H9 (cell line): ENCODE results near the gene APLN. TPM values are rescaled to one million over a fixed set of nuclear protein-coding genes. Genes with fewer than 3 reads are reported as not detected.

Source experiments
- DNase-seq: peaks from one replicate; pipeline ENCODE4 v3.0.0-alpha.2; 2017
- H2AFZ ChIP-seq: one replicate; pipeline ENCODE4 v1.6.1; 2013; ENCODE audit warnings: mild to moderate bottlenecking, low read length, control low read depth, moderate library complexity
- H2AK5ac ChIP-seq: 2 replicates; pipeline ENCODE4 v1.6.1; 2013; ENCODE audit warnings: low read length, control low read depth, mixed read lengths; ENCODE audit not compliant: insufficient read length
- H2BK120ac ChIP-seq: one replicate; pipeline ENCODE4 v1.6.1; 2013; ENCODE audit warnings: low read depth, mild to moderate bottlenecking, low read length, control low read depth, inconsistent platforms; ENCODE audit not compliant: poor library complexity, severe bottlenecking
- H2BK12ac ChIP-seq: 2 replicates; pipeline ENCODE4 v1.6.1; 2013; ENCODE audit warnings: low read length, control low read depth, mixed read lengths, low read depth; ENCODE audit not compliant: insufficient read length
- H2BK15ac ChIP-seq: 2 replicates; pipeline ENCODE4 v1.6.1; 2013; ENCODE audit warnings: low read depth, low read length, control low read depth
- H2BK20ac ChIP-seq: one replicate; pipeline ENCODE4 v1.6.1; 2013; ENCODE audit warnings: low read depth, mild to moderate bottlenecking, low read length, control low read depth, inconsistent platforms; ENCODE audit not compliant: poor library complexity, severe bottlenecking
- H2BK5ac ChIP-seq: 2 replicates; pipeline ENCODE4 v1.6.1; 2013; ENCODE audit warnings: low read length, control low read depth, mixed read lengths; ENCODE audit not compliant: insufficient read length
- H3K14ac ChIP-seq: 2 replicates; pipeline ENCODE4 v1.6.1; 2013; ENCODE audit warnings: low read length, control low read depth; ENCODE audit not compliant: insufficient read depth
- H3K18ac ChIP-seq: 2 replicates; pipeline ENCODE4 v1.6.1; 2013; ENCODE audit warnings: low read depth, mild to moderate bottlenecking, mixed read lengths, low read length, control low read depth; ENCODE audit not compliant: insufficient read length
- H3K23ac ChIP-seq: 2 replicates; pipeline ENCODE4 v1.6.1; 2013; ENCODE audit warnings: low read length, control low read depth, mixed read lengths, low read depth; ENCODE audit not compliant: insufficient read length
- H3K23me2 ChIP-seq: 2 replicates; pipeline ENCODE4 v1.6.1; 2013; ENCODE audit warnings: low read depth, mild to moderate bottlenecking, mixed read lengths, low read length, control low read depth; ENCODE audit not compliant: insufficient read length, poor library complexity, severe bottlenecking
- H3K27ac ChIP-seq: 2 replicates; pipeline ENCODE4 v1.5.1; 2013; ENCODE audit warnings: low read length, control low read depth, mixed read lengths, low read depth; ENCODE audit not compliant: insufficient read length
- H3K27me3 ChIP-seq: 2 replicates; pipeline ENCODE4 v1.6.1; 2013; ENCODE audit warnings: low read length, control low read depth, inconsistent platforms; ENCODE audit not compliant: insufficient read depth
- H3K4ac ChIP-seq: 2 replicates; pipeline ENCODE4 v1.6.1; 2013; ENCODE audit warnings: low read depth, mild to moderate bottlenecking, control low read depth, inconsistent platforms, low read length, moderate library complexity
- H3K4me1 ChIP-seq: 2 replicates; pipeline ENCODE4 v1.6.1; 2013; ENCODE audit warnings: low read length, control low read depth, inconsistent platforms; ENCODE audit not compliant: insufficient read depth
- H3K4me2 ChIP-seq: 2 replicates; pipeline ENCODE4 v1.6.1; 2013; ENCODE audit warnings: low read length, control low read depth, mixed read lengths; ENCODE audit not compliant: insufficient read length, insufficient read depth
- H3K56ac ChIP-seq: 2 replicates; pipeline ENCODE4 v1.6.1; 2013; ENCODE audit warnings: low read depth, mild to moderate bottlenecking, mixed read lengths, low read length, control low read depth; ENCODE audit not compliant: insufficient read length
- H3K79me1 ChIP-seq: 2 replicates; pipeline ENCODE4 v1.6.1; 2013; ENCODE audit warnings: low read depth, mild to moderate bottlenecking, moderate library complexity, low read length, control low read depth, inconsistent platforms; ENCODE audit not compliant: insufficient read depth, poor library complexity, severe bottlenecking
- H3K79me2 ChIP-seq: 2 replicates; pipeline ENCODE4 v1.6.1; 2013; ENCODE audit warnings: low read length, control low read depth, inconsistent platforms; ENCODE audit not compliant: insufficient read depth
- H3K9ac ChIP-seq: 2 replicates; pipeline ENCODE4 v1.6.1; 2013; ENCODE audit warnings: low read length, control low read depth, mixed read lengths; ENCODE audit not compliant: insufficient read length; ENCODE audit errors: extremely low read depth
- H3K9me3 ChIP-seq: one replicate; pipeline ENCODE4 v1.6.1; 2013; ENCODE audit warnings: low read depth, low read length, inconsistent platforms; ENCODE audit not compliant: control insufficient read depth
- H3T11ph ChIP-seq: one replicate; pipeline ENCODE4 v1.6.1; 2013; ENCODE audit warnings: mild to moderate bottlenecking, low read length, control low read depth, inconsistent platforms
- H4K20me1 ChIP-seq: one replicate; pipeline ENCODE4 v1.6.1; 2013; ENCODE audit not compliant: control insufficient read depth, insufficient read length, insufficient read depth
- H4K5ac ChIP-seq: 2 replicates; pipeline ENCODE4 v1.6.1; 2013; ENCODE audit warnings: low read depth, mild to moderate bottlenecking, mixed read lengths, low read length, control low read depth; ENCODE audit not compliant: insufficient read length
- H4K8ac ChIP-seq: replicated peaks from 2 replicates; pipeline ENCODE4 v1.6.1; 2013; ENCODE audit warnings: low read length, control low read depth, mixed read lengths, low read depth; ENCODE audit not compliant: insufficient read length
- H4K91ac ChIP-seq: 2 replicates; pipeline ENCODE4 v1.6.1; 2013; ENCODE audit warnings: low read depth, mild to moderate bottlenecking, moderate library complexity, mixed read lengths, low read length, control low read depth; ENCODE audit not compliant: insufficient read length
- H3K27ac Mint-ChIP-seq, 3 experiments: 2 replicates in 2 of 3; 3 replicates in 1 of 3; pipeline ENCODE4 v1.8.0; 2020 to 2021; ENCODE audit warnings: mixed read lengths in 3 of 3, mild to moderate bottlenecking in 1 of 3, moderate library complexity in 1 of 3
- H3K27me3 Mint-ChIP-seq: 2 replicates; pipeline ENCODE4 v1.8.0; 2021; ENCODE audit warnings: low read depth, mild to moderate bottlenecking, moderate library complexity, mixed read lengths
- H3K36me3 Mint-ChIP-seq, 3 experiments: 2 replicates in 2 of 3; 3 replicates in 1 of 3; pipeline ENCODE4 v1.8.0; 2020 to 2021; ENCODE audit warnings: low read depth in 3 of 3, mixed read lengths in 3 of 3; ENCODE audit not compliant: insufficient read depth in 1 of 3
- H3K4me1 Mint-ChIP-seq, 2 experiments: 2 replicates each; pipeline ENCODE4 v1.8.0; 2020; ENCODE audit warnings: mixed read lengths in 2 of 2
- H3K4me3 Mint-ChIP-seq, 2 experiments: 2 replicates in 1 of 2; 3 replicates in 1 of 2; pipeline ENCODE4 v1.8.0; 2020 to 2021; ENCODE audit warnings: mild to moderate bottlenecking in 2 of 2, mixed read lengths in 2 of 2, moderate library complexity in 1 of 2
- H3K9me3 Mint-ChIP-seq, 2 experiments: 2 replicates in 1 of 2; 3 replicates in 1 of 2; pipeline ENCODE4 v1.8.0; 2020; ENCODE audit warnings: mild to moderate bottlenecking in 2 of 2, mixed read lengths in 2 of 2, moderate library complexity in 1 of 2
- WGBS: extraction: QIAGEN DNeasy Blood & Tissue Kit; methylation state at CpG from one replicate; pipeline ENCODE4 v1.1.7; 2013; ENCODE audit warnings: missing lambda C conversion rate, low lambda C conversion rate, mixed read lengths; ENCODE audit not compliant: insufficient read length; ENCODE audit errors: extremely low coverage; 5-methylcytosine and 5-hydroxymethylcytosine counted together
- total RNA-seq: library from RNA; stranded (reverse); gene quantifications from 2 replicates; pipeline ENCODE4 v1.2.1, GENCODE V29; 2021
- TF ChIP-seq, protein P1 (sequence below): fragments of 200-600 bp; sonication (generic); conservative IDR thresholded peaks from 3 replicates; pipeline ENCODE4 v1.8.0; 2021; ENCODE audit warnings: antibody characterized with exemption, mild to moderate bottlenecking

APLN gene
- total RNA-seq, 1 experiment from 2014 or later = 0.24 TPM

DNA sequence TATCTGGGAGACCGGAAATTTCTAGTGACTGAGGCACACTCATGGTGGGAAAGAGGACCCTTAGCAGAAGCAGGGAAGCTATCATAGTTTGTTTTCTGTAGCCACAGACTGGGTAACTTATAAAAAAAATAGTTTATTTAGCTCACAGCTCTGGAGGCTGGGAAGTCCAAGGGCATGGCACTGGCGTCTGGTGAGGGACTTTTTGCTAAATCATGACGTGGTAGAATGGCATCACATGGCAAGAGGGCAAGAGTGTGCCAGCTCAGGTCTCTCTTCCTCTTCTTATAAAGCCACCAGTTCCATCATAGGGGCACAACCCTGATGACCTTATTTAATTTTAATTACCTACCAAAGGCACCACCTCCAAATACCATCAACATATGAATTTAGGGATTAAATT is 13.3 kb downstream of the APLN start:
- Histone ChIP-seq H3T11ph (no peak overlapping the region), H3K27me3 (no peaks in the 10 kb centered on the region), H3K23me2 (no peaks in the 10 kb centered on the region), H3K56ac (no peak overlapping the region), H3K9me3 (no peaks in the 10 kb centered on the region), H3K9ac (no peak overlapping the region), H4K8ac (no peak overlapping the region), H3K23ac (no peak overlapping the region), H3K79me1 (no peaks in the 10 kb centered on the region), H3K4me2 (no peak overlapping the region), H3K27ac (no peak overlapping the region), H2BK12ac (no peak overlapping the region), H4K5ac (no peak overlapping the region), H3K18ac (no peak overlapping the region), H2BK15ac (no peak overlapping the region), H3K79me2 (no peaks in the 10 kb centered on the region), H2BK20ac (no peak overlapping the region), H3K4me1 (no peaks in the 10 kb centered on the region), H2BK5ac (no peak overlapping the region), H4K91ac (no peak overlapping the region), H2AFZ (no peak overlapping the region), H4K20me1 (no peaks in the 10 kb centered on the region), H2BK120ac (no peak overlapping the region), H3K14ac (no peak overlapping the region), H2AK5ac (no peak overlapping the region), H3K4ac (no peak overlapping the region)
- Mint-ChIP-seq H3K36me3 (peaks cover 0 to 2% (median 0%) of the 10 kb centered on the region in 3 experiments; a peak in 1 of 7 replicates), H3K4me3 (no peak overlapping the region), H3K4me1 (peaks cover 0 to 3% of the 10 kb centered on the region in 2 experiments; a peak in 1 of 4 replicates), H3K27me3 (peaks cover 49% of the 10 kb centered on the region), H3K9me3 (peaks cover 8 to 56% of the 10 kb centered on the region in 2 experiments; a peak in 3 of 5 replicates), H3K27ac (no peak overlapping the region)
- TF ChIP-seq, protein P1, sequence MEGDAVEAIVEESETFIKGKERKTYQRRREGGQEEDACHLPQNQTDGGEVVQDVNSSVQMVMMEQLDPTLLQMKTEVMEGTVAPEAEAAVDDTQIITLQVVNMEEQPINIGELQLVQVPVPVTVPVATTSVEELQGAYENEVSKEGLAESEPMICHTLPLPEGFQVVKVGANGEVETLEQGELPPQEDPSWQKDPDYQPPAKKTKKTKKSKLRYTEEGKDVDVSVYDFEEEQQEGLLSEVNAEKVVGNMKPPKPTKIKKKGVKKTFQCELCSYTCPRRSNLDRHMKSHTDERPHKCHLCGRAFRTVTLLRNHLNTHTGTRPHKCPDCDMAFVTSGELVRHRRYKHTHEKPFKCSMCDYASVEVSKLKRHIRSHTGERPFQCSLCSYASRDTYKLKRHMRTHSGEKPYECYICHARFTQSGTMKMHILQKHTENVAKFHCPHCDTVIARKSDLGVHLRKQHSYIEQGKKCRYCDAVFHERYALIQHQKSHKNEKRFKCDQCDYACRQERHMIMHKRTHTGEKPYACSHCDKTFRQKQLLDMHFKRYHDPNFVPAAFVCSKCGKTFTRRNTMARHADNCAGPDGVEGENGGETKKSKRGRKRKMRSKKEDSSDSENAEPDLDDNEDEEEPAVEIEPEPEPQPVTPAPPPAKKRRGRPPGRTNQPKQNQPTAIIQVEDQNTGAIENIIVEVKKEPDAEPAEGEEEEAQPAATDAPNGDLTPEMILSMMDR = no peak
- no peak for DNase-seq
- WGBS = no CpG with 5 or more reads among the region's 3 CpGs
